Peyer's patch (tissue), 4 donors: ENCODE results near the gene ASTN1. TPM values are rescaled to one million over a fixed set of nuclear protein-coding genes. Genes with fewer than 3 reads are reported as not detected.

Experiments
- DNase-seq, 3 donors: peaks; one replicate each; pipeline ENCODE4 v3.0.0-alpha.2; 2017 to 2019
- H3K27ac ChIP-seq, 4 donors: fragments of 200-600 bp; sonication (generic); one replicate each; pipeline ENCODE4 v1.5.1; 2016 to 2019
- H3K27me3 ChIP-seq, 2 donors: fragments of 200-600 bp; sonication (generic); one replicate each; pipeline ENCODE4 v1.5.1; 2019
- H3K36me3 ChIP-seq, 3 donors: fragments of 200-600 bp; sonication (generic); one replicate each; pipeline ENCODE4 v1.5.1; 2016 to 2019
- H3K4me1 ChIP-seq, 4 donors: fragments of 200-600 bp; sonication (generic); one replicate each; pipeline ENCODE4 v1.5.1; 2016 to 2019
- H3K4me3 ChIP-seq, 4 donors: fragments of 200-600 bp; sonication (generic); 1 replicate in 3 of 4; 2 replicates in 1 of 4; pipeline ENCODE4 v1.5.1; 2016 to 2019; ENCODE audit warnings: mild to moderate bottlenecking in 1 of 4
- H3K9me3 ChIP-seq, 4 donors: fragments of 200-600 bp; sonication (generic); one replicate each; pipeline ENCODE4 v1.5.1; 2016 to 2019; ENCODE audit warnings: mild to moderate bottlenecking in 1 of 4
- CTCF ChIP-seq, 6 experiments: fragments of 450-650 bp in 4 of 6; fragments of 200-600 bp in 2 of 6; sonication (generic) in 1 of 6; IDR thresholded peaks; one replicate each; pipeline ENCODE4 v1.5.1; 2017 to 2019; ENCODE audit warnings: antibody characterized with exemption in 6 of 6, mild to moderate bottlenecking in 3 of 6, moderate library complexity in 1 of 6
- POLR2A ChIP-seq, 2 donors: fragments of 450-650 bp; IDR thresholded peaks; one replicate each; pipeline ENCODE4 v1.5.1; 2017; ENCODE audit warnings: antibody characterized with exemption in 2 of 2, mild to moderate bottlenecking in 2 of 2, moderate library complexity in 2 of 2
- total RNA-seq, 4 donors: library from RNA; depleted of rRNA; stranded (reverse); fragments of >200 nt; gene quantifications; one replicate each; pipeline ENCODE4 v1.1.0, GENCODE V29; 2016

The ASTN1 gene
- total RNA-seq, 4 donors from 2014 or later: 0.28 TPM; not detected in 3

- H3K27ac ChIP-seq: no peak overlapping the region
- H3K9me3 ChIP-seq: no peaks in the 10 kb centered on the region
- TF ChIP-seq CTCF (IDR thresholded peaks at IDR 0.05) (no peak), POLR2A (IDR thresholded peaks at IDR 0.05) (no peak)
- DNase-seq: no peak
- H3K4me3 ChIP-seq: no peak overlapping the region
- no peaks in the 10 kb centered on the region for H3K4me1 ChIP-seq
- no peaks in the 10 kb centered on the region for H3K27me3 ChIP-seq
- H3K36me3 ChIP-seq: no peaks in the 10 kb centered on the region
Measured at GRCh38 chr1:177010211-177010825, 154.2 kb downstream of the ASTN1 start.

- TF ChIP-seq POLR2A (IDR thresholded peaks at IDR 0.05) (no peak), CTCF (IDR thresholded peaks at IDR 0.05) (no peak)
- H3K27me3 ChIP-seq: no peaks in the 10 kb centered on the region
- no peaks in the 10 kb centered on the region for H3K4me1 ChIP-seq
- no peak overlapping the region for H3K4me3 ChIP-seq
- DNase-seq: no peak
- no peaks in the 10 kb centered on the region for H3K9me3 ChIP-seq
- H3K27ac ChIP-seq: no peak overlapping the region
- H3K36me3 ChIP-seq: no peaks in the 10 kb centered on the region
Measured at GRCh38 chr1:177008653-177009052, 155.9 kb downstream of the ASTN1 start.

- Histone ChIP-seq H3K9me3 (no peaks in the 10 kb centered on the region), H3K27ac (no peak overlapping the region), H3K4me3 (no peak overlapping the region), H3K4me1 (no peaks in the 10 kb centered on the region), H3K36me3 (no peaks in the 10 kb centered on the region), H3K27me3 (no peaks in the 10 kb centered on the region)
- TF ChIP-seq POLR2A (IDR thresholded peaks at IDR 0.05): no peak
- TF ChIP-seq CTCF (IDR thresholded peaks at IDR 0.05): no peak
- DNase-seq: no peak
Measured at GRCh38 chr1:177007437-177008161, 156.9 kb downstream of the ASTN1 start.

- H3K36me3 ChIP-seq: no peaks in the 10 kb centered on the region
Measured at GRCh38 chr1:177002891-177003290, 161.6 kb downstream of the ASTN1 start.

GRCh38 chr1:177001556-177001955, 163.0 kb downstream of the ASTN1 start:
- Histone ChIP-seq H3K27ac (no peak overlapping the region), H3K4me3 (no peak overlapping the region), H3K9me3 (no peaks in the 10 kb centered on the region), H3K4me1 (no peaks in the 10 kb centered on the region), H3K36me3 (no peaks in the 10 kb centered on the region), H3K27me3 (no peaks in the 10 kb centered on the region)
- TF ChIP-seq POLR2A (IDR thresholded peaks at IDR 0.05) (no peak), CTCF (IDR thresholded peaks at IDR 0.05) (no peak)
- no peak for DNase-seq

More at GRCh38 chr1:177002891-177003290, 161.6 kb downstream of the ASTN1 start:
- Histone ChIP-seq H3K4me3 (no peak overlapping the region), H3K4me1 (no peaks in the 10 kb centered on the region), H3K27ac (no peak overlapping the region), H3K9me3 (no peaks in the 10 kb centered on the region), H3K27me3 (no peaks in the 10 kb centered on the region)
- no peak for DNase-seq
- TF ChIP-seq CTCF (IDR thresholded peaks at IDR 0.05) (no peak), POLR2A (IDR thresholded peaks at IDR 0.05) (no peak)
